DOHH2 (cell line): Measurements from ENCODE around the gene OCIAD2.

Experiments used
- H3F3A ChIP-seq: fragments of 200-600 bp; sonication (generic), shearing (Covaris generic); 2 replicates; pipeline ENCODE4 v1.6.0; 2016; ENCODE audit warnings: antibody characterized with exemption, mild to moderate bottlenecking; ENCODE audit not compliant: control insufficient read depth, insufficient read depth
- H3K27ac ChIP-seq: fragments of 200-600 bp; sonication (generic); 2 replicates; pipeline ENCODE4 v1.5.1; 2014; ENCODE audit warnings: low read depth, mild to moderate bottlenecking, low read length, moderate library complexity
- H3K27me3 ChIP-seq: fragments of 200-600 bp; sonication (generic); 2 replicates; pipeline ENCODE4 v1.6.1; 2014; ENCODE audit warnings: mild to moderate bottlenecking, low read length, mixed read lengths; ENCODE audit not compliant: control insufficient read depth
- H3K36me3 ChIP-seq: fragments of 200-600 bp; sonication (generic); 2 replicates; pipeline ENCODE4 v1.6.1; 2014; ENCODE audit warnings: mild to moderate bottlenecking, low read length, moderate library complexity, mixed read lengths; ENCODE audit not compliant: control insufficient read depth
- H3K4me1 ChIP-seq: fragments of 200-600 bp; sonication (generic); 2 replicates; pipeline ENCODE4 v1.6.1; 2014; ENCODE audit warnings: mild to moderate bottlenecking, low read length, mixed read lengths; ENCODE audit not compliant: control insufficient read depth
- H3K4me2 ChIP-seq: fragments of 200-600 bp; sonication (generic); 2 replicates; pipeline ENCODE4 v1.6.0; 2014; ENCODE audit warnings: mild to moderate bottlenecking, low read length, moderate library complexity
- H3K4me3 ChIP-seq: fragments of 200-600 bp; sonication (generic); 2 replicates; pipeline ENCODE4 v1.5.1; 2014; ENCODE audit warnings: mild to moderate bottlenecking, low read length, mixed read lengths
- H3K79me2 ChIP-seq: fragments of 200-600 bp; sonication (generic); 2 replicates; pipeline ENCODE4 v1.6.1; 2014; ENCODE audit warnings: mild to moderate bottlenecking, low read length, mixed read lengths; ENCODE audit not compliant: control insufficient read depth
- H3K9me2 ChIP-seq: fragments of 200-600 bp; sonication (generic); replicated peaks from 2 replicates; pipeline ENCODE4 v1.6.1; 2014; ENCODE audit warnings: mild to moderate bottlenecking, low read length, mixed read lengths; ENCODE audit not compliant: control insufficient read depth
- H3K9me3 ChIP-seq: fragments of 200-600 bp; sonication (generic); 2 replicates; pipeline ENCODE4 v1.6.1; 2014; ENCODE audit warnings: antibody characterized with exemption, low read length, mixed read lengths; ENCODE audit not compliant: control insufficient read depth, insufficient read depth
- H4K20me1 ChIP-seq: fragments of 200-600 bp; sonication (generic); 2 replicates; pipeline ENCODE4 v1.6.0; 2014; ENCODE audit warnings: low read depth, mild to moderate bottlenecking, antibody characterized with exemption, low read length, moderate library complexity; ENCODE audit not compliant: control insufficient read depth, insufficient read depth
- EZH2phosphoT487 ChIP-seq: fragments of 200-600 bp; sonication (generic); IDR thresholded peaks from 2 replicates; pipeline ENCODE4 v1.6.1; 2017; ENCODE audit warnings: borderline replicate concordance, mild to moderate bottlenecking, antibody characterized with exemption, low read length, moderate library complexity, mixed read lengths
- TF ChIP-seq, protein P1 (sequence below): fragments of 200-600 bp; sonication (generic); IDR thresholded peaks from one replicate; pipeline ENCODE4 v1.5.1; 2014; ENCODE audit warnings: antibody characterized with exemption, mild to moderate bottlenecking, low read depth, low read length; ENCODE audit not compliant: poor library complexity, severe bottlenecking

OCIAD2 gene

GRCh38 chr4:48841045-48841827 lies 65.3 kb downstream of the OCIAD2 start:
- Histone ChIP-seq H3K9me2 (no peaks in the 10 kb centered on the region), H3K9me3 (no peaks in the 10 kb centered on the region), H3K27ac (no peak overlapping the region), H3K27me3 (no peaks in the 10 kb centered on the region), H3K36me3 (peaks cover 87% of the 10 kb centered on the region), H3F3A (no peaks in the 10 kb centered on the region), H3K4me2 (no peak overlapping the region), H3K4me1 (no peaks in the 10 kb centered on the region), H4K20me1 (no peaks in the 10 kb centered on the region; the same call in 1 of the 2 replicates), H3K4me3 (no peak overlapping the region), H3K79me2 (peaks cover 65% of the 10 kb centered on the region)
- TF ChIP-seq, protein P1, sequence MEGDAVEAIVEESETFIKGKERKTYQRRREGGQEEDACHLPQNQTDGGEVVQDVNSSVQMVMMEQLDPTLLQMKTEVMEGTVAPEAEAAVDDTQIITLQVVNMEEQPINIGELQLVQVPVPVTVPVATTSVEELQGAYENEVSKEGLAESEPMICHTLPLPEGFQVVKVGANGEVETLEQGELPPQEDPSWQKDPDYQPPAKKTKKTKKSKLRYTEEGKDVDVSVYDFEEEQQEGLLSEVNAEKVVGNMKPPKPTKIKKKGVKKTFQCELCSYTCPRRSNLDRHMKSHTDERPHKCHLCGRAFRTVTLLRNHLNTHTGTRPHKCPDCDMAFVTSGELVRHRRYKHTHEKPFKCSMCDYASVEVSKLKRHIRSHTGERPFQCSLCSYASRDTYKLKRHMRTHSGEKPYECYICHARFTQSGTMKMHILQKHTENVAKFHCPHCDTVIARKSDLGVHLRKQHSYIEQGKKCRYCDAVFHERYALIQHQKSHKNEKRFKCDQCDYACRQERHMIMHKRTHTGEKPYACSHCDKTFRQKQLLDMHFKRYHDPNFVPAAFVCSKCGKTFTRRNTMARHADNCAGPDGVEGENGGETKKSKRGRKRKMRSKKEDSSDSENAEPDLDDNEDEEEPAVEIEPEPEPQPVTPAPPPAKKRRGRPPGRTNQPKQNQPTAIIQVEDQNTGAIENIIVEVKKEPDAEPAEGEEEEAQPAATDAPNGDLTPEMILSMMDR, result no peak
- no peak for TF ChIP-seq EZH2phosphoT487

- Histone ChIP-seq H3K4me3 (no peak overlapping the region), H4K20me1 (no peaks in the 10 kb centered on the region; the same call in 1 of the 2 replicates), H3K79me2 (peaks cover 80% of the 10 kb centered on the region), H3K9me2 (no peaks in the 10 kb centered on the region), H3K4me1 (peaks cover 17% of the 10 kb centered on the region), H3K27me3 (no peaks in the 10 kb centered on the region), H3K27ac (no peak overlapping the region), H3K4me2 (no peak overlapping the region), H3K9me3 (no peaks in the 10 kb centered on the region), H3K36me3 (peaks cover 86% of the 10 kb centered on the region), H3F3A (no peaks in the 10 kb centered on the region)
- TF ChIP-seq, protein P1, result no peak
- TF ChIP-seq EZH2phosphoT487, result no peak
These were observed 69.9 kb downstream of the OCIAD2 start for GRCh38 chr4:48836658-48837057.
